Psoas muscle (tissue), 8 donors: ENCODE measurements around the gene TRPM3. TPM values are rescaled to one million over a fixed set of nuclear protein-coding genes. Genes with fewer than 3 reads are reported as not detected.
A peak's percentile ranks its signal among the peaks of the same experiment; 100 is the strongest.

Experiments used
- ATAC-seq, 4 donors: fragments of 200-7000 bp; cut with Tn5 transposase; one replicate each; pipeline ENCODE4 v1.9.1; 2020; ENCODE audit warnings: moderate library complexity in 3 of 4, mild to moderate bottlenecking in 2 of 4
- DNase-seq, 2 donors: peaks; one replicate each; pipeline ENCODE4 v3.0.0-alpha.2; 2020
- H3K27ac ChIP-seq: fragments of 200-600 bp; one replicate; pipeline ENCODE4 v1.8.0; 2022
- H3K27me3 ChIP-seq, 3 donors: fragments of 200-600 bp in 1 of 3; one replicate each; pipeline versions ENCODE4 v1.6.1 to v1.8.0; 2013 to 2022; ENCODE audit warnings: low read length in 2 of 3, mild to moderate bottlenecking in 2 of 3, moderate library complexity in 1 of 3; ENCODE audit not compliant: insufficient read depth in 3 of 3
- H3K36me3 ChIP-seq, 2 donors: fragments of 200-600 bp in 1 of 2; one replicate each; pipeline versions ENCODE4 v1.6.1 to v1.8.0; 2013 to 2022; ENCODE audit warnings: low read depth in 1 of 2, mild to moderate bottlenecking in 1 of 2, moderate library complexity in 1 of 2; ENCODE audit not compliant: insufficient read depth in 1 of 2
- H3K4me1 ChIP-seq: fragments of 200-600 bp; one replicate; pipeline ENCODE4 v1.8.0; 2022
- H3K4me3 ChIP-seq: fragments of 200-600 bp; one replicate; pipeline ENCODE4 v1.8.0; 2022; ENCODE audit warnings: mild to moderate bottlenecking
- H3K9me3 ChIP-seq: fragments of 200-600 bp; one replicate; pipeline ENCODE4 v1.8.0; 2022
- CTCF ChIP-seq: fragments of 200-600 bp; IDR thresholded peaks from one replicate; pipeline ENCODE4 v1.8.0; 2022; ENCODE audit warnings: antibody characterized with exemption
- WGBS, 3 donors: extraction: QIAGEN DNeasy Blood & Tissue Kit; methylation state at CpG; one replicate each; pipeline versions ENCODE4 v1.1.6 to v1.1.7; 2013; 5-methylcytosine and 5-hydroxymethylcytosine counted together
- intact Hi-C, 2 donors: fragments of 100-400 bp; cut with DNase I; formaldehyde crosslinking; loops; one replicate each; pipeline versions ENCODE4 v1.11.0 to v1.14.2; 2022
- polyA plus RNA-seq, 3 donors: library from polyadenylated mRNA; stranded (reverse); fragments of 200-250 nt; gene quantifications; one replicate each; pipeline ENCODE4 v1.2.3, GENCODE V29; 2013
- total RNA-seq, 4 donors: library from RNA; stranded (reverse); fragmentation: NEBNext Ultra II Directional in 2 of 4; extraction: Animal tissue kit (Norgen Biotek cat#: 25700) in 2 of 4; gene quantifications; one replicate each; pipeline versions ENCODE4 v1.2.1 to v1.2.4, GENCODE V29; 2021 to 2023
- donor health status: healthy with polysubstance abuse.
- donor health status: DM: no; HTN: no; CAD: no; lungs with moderate emphysema.
- donor health status: Bipolar disorder and iron deficiency.
- donor health status: healthy.
- donor health status: DM: yes; HTN: yes; CAD: no.
- donor health status: DM: no; HTN: no; CAD: no.
- donor health status: DM: no; HTN: no; CAD: no.
- donor health status: DM: yes; HTN: yes; CAD: no.

TRPM3 gene
- total and polyA plus RNA-seq, 7 donors, result 0.01 to 0.16 (median 0.06) TPM; not detected in 3

- Histone ChIP-seq H3K27me3 (no peaks in the 10 kb centered on the region), H3K4me3 (no peak overlapping the region), H3K9me3 (no peaks in the 10 kb centered on the region), H3K27ac (no peak overlapping the region), H3K36me3 (no peaks in the 10 kb centered on the region), H3K4me1 (peaks cover 10% of the 10 kb centered on the region)
- no peak for ATAC-seq
- no peak for DNase-seq
- intact Hi-C loops, result no loop called here
- no peak for TF ChIP-seq CTCF
Measured at GRCh38 chr9:70573308-70573707, 548.1 kb downstream of the TRPM3 start.

GRCh38 chr9:70571258-70571657 is 550.2 kb downstream of the TRPM3 start:
- H3K9me3 ChIP-seq, result no peaks in the 10 kb centered on the region
- no peak for ATAC-seq
- no peaks in the 10 kb centered on the region for H3K36me3 ChIP-seq
- H3K27ac ChIP-seq, result no peak overlapping the region
- DNase-seq, result no peak
- no peak for TF ChIP-seq CTCF
- intact Hi-C loops, result no loop called here
- H3K4me3 ChIP-seq, result no peak overlapping the region
- H3K4me1 ChIP-seq, result peaks cover 10% of the 10 kb centered on the region
- H3K27me3 ChIP-seq, result no peaks in the 10 kb centered on the region
- 93 to 94% (median 94%) methylated on average over 5 of the region's 5 CpGs for WGBS, 3 donors

GRCh38 chr9:70569791-70570190 is 551.6 kb downstream of the TRPM3 start:
- intact Hi-C loops, result loop anchor here in 1 of 2 donors (5.0 kb wide), 1 partner anchor 72 kb away; no protein-coding TSS in a partner anchor
- ATAC-seq, result no peak
- no peak for DNase-seq
- H3K4me1 ChIP-seq, result peaks cover 10% of the 10 kb centered on the region
- H3K4me3 ChIP-seq, result no peak overlapping the region
- 81 to 97% (median 97%) methylated on average over 3 of the region's 3 CpGs for WGBS, 3 donors
- no peaks in the 10 kb centered on the region for H3K27me3 ChIP-seq
- H3K27ac ChIP-seq, result no peak overlapping the region
- no peak for TF ChIP-seq CTCF
- H3K9me3 ChIP-seq, result no peaks in the 10 kb centered on the region
- no peaks in the 10 kb centered on the region for H3K36me3 ChIP-seq

- H3K9me3 ChIP-seq, result no peaks in the 10 kb centered on the region
- peaks cover 6% of the 10 kb centered on the region for H3K4me1 ChIP-seq
- TF ChIP-seq CTCF, result no peak
- H3K4me3 ChIP-seq, result no peak overlapping the region
- ATAC-seq (peak in 1 of 4 donors; percentile 54), DNase-seq (no peak)
- H3K36me3 ChIP-seq, result no peaks in the 10 kb centered on the region
- 51 to 64% (median 55%) methylated on average over 4 of the region's 4 CpGs for WGBS, 3 donors
- H3K27me3 ChIP-seq, result no peaks in the 10 kb centered on the region
- no peak overlapping the region for H3K27ac ChIP-seq
- intact Hi-C loops, result loop anchor here in 1 of 2 donors (5.0 kb wide), 1 partner anchor 72 kb away; no protein-coding TSS in a partner anchor
Measured at GRCh38 chr9:70569070-70569772, 552.2 kb downstream of the TRPM3 start.

- H3K4me1 ChIP-seq, result peaks cover 3% of the 10 kb centered on the region
- no peak for TF ChIP-seq CTCF
- ATAC-seq, result no peak
- no peak overlapping the region for H3K4me3 ChIP-seq
- 82 to 84% (median 84%) methylated on average over 7 of the region's 7 CpGs for WGBS, 3 donors
- no peak for DNase-seq
- no peaks in the 10 kb centered on the region for H3K27me3 ChIP-seq
- H3K36me3 ChIP-seq, result no peaks in the 10 kb centered on the region
- intact Hi-C loops, result loop anchor here in 1 of 2 donors (5.0 kb wide), 1 partner anchor 70 kb away; no protein-coding TSS in a partner anchor
- no peaks in the 10 kb centered on the region for H3K9me3 ChIP-seq
- H3K27ac ChIP-seq, result no peak overlapping the region
Measured at GRCh38 chr9:70567511-70567910, 553.9 kb downstream of the TRPM3 start.
